GM12872 (cell line): ENCODE results near the gene ZNF519.
"Not testable (repeated sequence)": the region's sequence is repeated elsewhere in the genome, so short reads cannot be mapped to it uniquely, and the experiment has no call there.

Source experiments
- CTCF ChIP-seq: IDR thresholded peaks from 3 replicates; pipeline ENCODE4 v1.5.1; 2011; ENCODE audit warnings: low read depth, mild to moderate bottlenecking, low read length, moderate library complexity; ENCODE audit not compliant: insufficient read depth

Gene ZNF519

GRCh38 chr18:14132271-14132700 lies at the start of gene ZNF519:
Gene ZNF519 (minus strand): TSS chr18:14132435. CDS start chr18:14132277, 158 bp downstream.
- not testable (repeated sequence) for TF ChIP-seq CTCF

- TF ChIP-seq CTCF, result no peak
These were observed 47.1 kb upstream of the ZNF519 start for GRCh38 chr18:14179306-14179705.

- TF ChIP-seq CTCF, result peak; percentile 77
These were observed 46.3 kb upstream of the ZNF519 start for GRCh38 chr18:14178321-14179196.

- TF ChIP-seq CTCF, result no peak
These were observed 42.5 kb upstream of the ZNF519 start for GRCh38 chr18:14174706-14175085.

- no peak for TF ChIP-seq CTCF
These were observed 12.3 kb upstream of the ZNF519 start for GRCh38 chr18:14144628-14144895.

- no peak for TF ChIP-seq CTCF
These were observed 7.5 kb downstream of the ZNF519 start for GRCh38 chr18:14124689-14125088.

GRCh38 chr18:14122097-14122496 lies 10.1 kb downstream of the ZNF519 start:
- no peak for TF ChIP-seq CTCF

GRCh38 chr18:14120926-14121325 lies 11.3 kb downstream of the ZNF519 start:
- TF ChIP-seq CTCF, result no peak
